HPDE6-E6E7 (cell line): Measurements from ENCODE around the gene TOX3.

Experiments
- DNase-seq: peaks from one replicate; pipeline ENCODE4 v3.0.0; 2011; ENCODE audit warnings: missing footprints; ENCODE audit errors: extremely low spot score

TOX3 gene

GRCh38 chr16:52398021-52398420 lies 148.9 kb downstream of the TOX3 start:
- no peak for DNase-seq

- DNase-seq = no peak
Observed at GRCh38 chr16:52393448-52393847, 153.5 kb downstream of the TOX3 start.

- no peak for DNase-seq
Observed at GRCh38 chr16:52389045-52389444, 157.9 kb downstream of the TOX3 start.
